SH-SY5Y (cell line): ENCODE data around the gene CCR2.

ENCODE experiments used
- GATA2 ChIP-seq: IDR thresholded peaks from 2 replicates; pipeline ENCODE4 v1.6.1; 2011; ENCODE audit warnings: mild to moderate bottlenecking, low read depth, low read length
- GATA3 ChIP-seq: IDR thresholded peaks from 2 replicates; pipeline ENCODE4 v1.6.1; 2011; ENCODE audit warnings: low read depth, mild to moderate bottlenecking, low read length, moderate library complexity

DNA sequence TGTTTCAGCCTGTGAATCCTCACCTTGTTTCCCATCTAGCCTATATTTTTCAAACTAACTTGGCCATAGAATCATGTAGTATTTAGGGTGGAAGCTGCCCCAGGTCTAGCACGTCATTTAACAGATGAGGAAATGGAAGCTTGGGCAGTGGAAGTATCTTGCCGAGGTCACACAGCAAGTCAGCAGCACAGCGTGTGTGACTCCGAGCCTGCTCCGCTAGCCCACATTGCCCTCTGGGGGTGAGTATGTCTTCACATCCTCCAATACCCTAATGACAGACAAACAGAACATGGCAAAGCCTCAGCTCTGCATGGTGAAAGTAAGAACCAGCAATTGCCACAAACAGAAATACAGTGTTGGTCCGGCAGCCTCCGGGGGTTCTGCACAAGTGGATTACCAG is 14.7 kb downstream of the CCR2 start:
- TF ChIP-seq GATA2 = no peak
- TF ChIP-seq GATA3 = no peak
